Fibroblast of skin of back (primary cell): ENCODE measurements around the gene CLDN20.

ENCODE experiments used
- DNase-seq: peaks from one replicate; pipeline ENCODE4 v3.0.0-alpha.2; 2013

Gene CLDN20

DNA sequence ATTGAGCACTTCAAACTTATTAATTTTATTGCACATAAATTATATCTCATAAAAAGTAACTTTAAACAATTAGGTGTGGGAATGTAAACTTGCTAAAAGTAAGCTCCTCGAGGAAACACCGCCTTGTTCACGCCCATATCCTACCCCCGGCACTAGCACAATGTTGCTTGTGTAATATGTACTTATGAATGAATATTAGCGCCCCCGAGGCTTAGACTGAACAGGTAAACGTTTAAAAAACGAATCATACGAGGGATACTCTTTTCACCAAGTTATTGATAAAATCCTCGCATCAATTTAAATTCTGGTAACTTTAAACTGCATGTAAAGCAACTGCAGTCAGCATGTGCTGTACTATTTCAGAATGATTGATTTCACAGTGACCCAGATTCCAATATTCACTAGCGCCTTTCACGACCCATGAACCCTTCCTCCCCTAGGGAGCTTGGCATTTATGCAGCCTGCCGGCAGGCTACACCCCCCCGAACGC lies 49.8 kb downstream of the CLDN20 start:
- no peak for DNase-seq

DNA sequence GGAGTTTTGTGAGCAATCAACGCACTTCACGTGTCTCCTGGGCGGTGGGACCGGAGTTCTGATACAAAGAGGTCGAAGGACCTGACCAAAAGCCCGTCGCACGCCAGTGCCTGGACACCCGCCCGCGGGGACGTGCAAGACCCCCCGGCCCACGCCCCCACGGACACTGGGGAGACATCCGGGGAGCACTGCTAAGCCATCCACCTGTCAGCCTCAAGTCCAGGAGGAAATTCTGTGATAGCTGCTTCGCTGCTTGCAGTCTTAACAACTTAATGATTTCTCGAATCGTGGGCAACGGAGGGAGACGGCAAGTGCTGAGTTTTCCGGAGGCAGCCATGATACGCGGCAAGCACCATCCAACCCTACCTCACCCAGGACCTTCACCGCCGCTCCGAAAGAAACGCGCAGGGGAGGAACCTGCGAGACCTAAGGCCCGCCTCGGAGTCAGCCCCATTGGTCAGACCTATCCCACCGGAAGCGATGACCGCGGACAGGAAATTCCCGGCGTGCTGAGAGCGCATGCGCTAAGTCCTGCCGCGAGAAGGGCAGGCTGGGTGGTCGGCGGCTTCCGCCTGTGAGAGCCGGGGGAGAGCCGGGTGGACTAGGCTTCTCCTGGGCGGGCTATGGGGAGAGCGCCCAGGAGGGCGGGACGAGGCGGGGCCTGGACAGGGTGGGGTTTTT lies 50.4 kb downstream of the CLDN20 start, which contains the start of gene TFB1M:
Gene TFB1M, minus strand, starts transcription at position 393 of the 681 bp plus-strand sequence. Its CDS starts 56 bp downstream, at position 337.
- peak; percentile 98 for DNase-seq

DNA sequence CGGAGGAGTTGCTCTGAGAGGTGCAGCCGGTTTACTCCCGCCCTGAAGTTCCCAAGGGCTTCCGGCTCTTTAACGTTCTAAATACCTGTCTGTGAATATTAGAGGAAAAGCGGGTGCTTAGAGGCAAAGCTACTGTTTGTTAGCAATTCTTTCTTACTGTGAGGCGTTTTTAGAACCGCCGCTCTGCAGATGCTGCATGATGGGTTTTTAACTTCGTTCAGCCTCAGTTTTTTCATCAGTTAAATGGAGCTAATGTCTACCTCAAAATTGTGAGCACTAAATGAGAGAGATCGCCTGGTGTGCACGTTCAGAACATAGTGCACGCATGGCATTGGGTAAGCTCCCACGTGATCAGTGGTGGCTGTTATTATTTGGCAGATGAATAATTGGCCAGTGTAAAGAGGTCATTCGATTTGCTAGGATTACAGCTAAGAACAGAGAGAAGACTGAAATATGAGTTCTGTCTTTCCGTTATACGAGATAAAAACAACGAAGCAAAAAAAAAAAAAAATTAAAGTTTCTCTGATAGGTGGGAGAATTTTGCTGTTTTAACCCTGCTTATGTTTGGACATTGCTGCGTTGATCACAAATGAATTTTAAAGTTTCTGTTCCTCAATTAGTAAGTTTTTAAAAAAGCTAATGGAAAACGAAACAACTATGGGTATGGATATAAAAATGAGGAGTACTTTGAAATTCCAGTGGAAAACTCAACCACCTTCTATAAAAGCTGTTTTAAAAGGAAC lies 51.1 kb downstream of the CLDN20 start:
- peak; percentile 91 for DNase-seq

DNA sequence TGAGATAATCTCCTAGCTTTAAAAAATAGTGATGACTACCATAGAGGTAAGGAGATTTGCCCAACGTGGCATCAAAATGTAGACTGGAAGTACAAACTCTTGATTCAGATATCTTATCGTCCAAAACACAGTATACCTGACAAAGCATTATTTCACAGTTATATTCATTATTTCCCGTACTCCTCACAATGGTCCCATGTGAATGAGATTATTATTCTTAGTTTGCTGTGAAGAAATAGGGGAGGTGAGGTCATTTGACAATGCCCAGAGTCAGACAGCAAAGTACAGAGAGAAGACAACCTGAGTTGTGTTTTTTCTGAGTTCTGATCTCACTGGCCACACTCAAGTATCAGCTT lies 51.7 kb downstream of the CLDN20 start:
- DNase-seq = no peak

DNA sequence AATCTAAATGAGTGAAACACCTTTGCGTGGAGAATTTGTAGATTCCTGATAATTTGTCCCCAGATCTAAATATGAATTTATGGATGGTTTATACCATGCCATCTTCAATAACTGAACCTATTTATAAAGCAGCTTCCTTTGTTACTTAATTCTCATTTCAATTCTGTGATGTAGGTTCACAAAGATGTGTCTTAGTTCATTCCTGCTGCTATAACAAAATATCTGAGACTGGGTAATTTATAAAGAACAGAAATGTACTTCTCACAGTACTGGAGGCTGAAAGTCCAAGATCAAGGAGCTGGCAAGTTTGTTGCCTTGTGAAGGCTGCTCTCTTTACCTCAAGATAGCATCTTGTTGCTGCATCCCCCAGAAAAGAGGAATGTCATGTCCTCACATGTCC lies 52.6 kb downstream of the CLDN20 start:
- no peak for DNase-seq

DNA sequence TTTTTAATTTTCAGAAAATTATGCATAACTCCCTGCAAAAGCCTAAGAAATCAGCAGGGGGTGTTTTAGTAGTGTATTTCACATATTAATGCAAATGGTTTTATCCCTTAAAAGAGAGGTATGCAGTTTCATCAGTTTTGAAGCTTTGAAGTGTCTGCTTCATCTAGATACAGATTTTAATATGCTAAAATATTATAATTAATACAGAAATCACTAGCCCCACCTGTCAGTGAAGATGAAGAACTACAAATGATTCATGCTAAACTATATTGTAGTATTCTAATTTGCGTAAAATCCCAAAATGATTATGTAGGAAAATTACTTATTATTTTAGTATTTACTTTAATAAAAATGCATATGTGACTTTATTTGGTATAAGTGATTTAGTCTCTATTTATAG lies 53.4 kb downstream of the CLDN20 start:
- peak; percentile 19 for DNase-seq

DNA sequence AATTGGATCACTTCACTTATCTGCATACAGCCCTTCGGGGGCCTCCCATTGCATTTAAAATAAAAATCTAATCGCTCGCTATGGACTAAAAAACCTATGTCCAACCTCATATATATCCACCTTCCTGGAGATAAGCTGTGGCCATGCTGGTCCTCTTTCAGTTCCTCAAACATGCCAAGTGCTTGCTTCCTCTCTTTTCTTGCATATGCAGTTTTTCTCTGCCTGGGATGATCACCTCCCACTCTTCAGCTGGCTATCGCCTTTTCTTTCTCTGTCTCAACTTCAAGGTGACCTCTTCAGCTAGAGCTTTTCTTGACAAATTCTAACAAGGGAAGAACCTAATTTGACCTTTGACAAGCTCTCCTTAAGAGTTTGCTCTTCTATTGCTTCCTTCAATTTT lies 56.1 kb downstream of the CLDN20 start:
- no peak for DNase-seq

DNA sequence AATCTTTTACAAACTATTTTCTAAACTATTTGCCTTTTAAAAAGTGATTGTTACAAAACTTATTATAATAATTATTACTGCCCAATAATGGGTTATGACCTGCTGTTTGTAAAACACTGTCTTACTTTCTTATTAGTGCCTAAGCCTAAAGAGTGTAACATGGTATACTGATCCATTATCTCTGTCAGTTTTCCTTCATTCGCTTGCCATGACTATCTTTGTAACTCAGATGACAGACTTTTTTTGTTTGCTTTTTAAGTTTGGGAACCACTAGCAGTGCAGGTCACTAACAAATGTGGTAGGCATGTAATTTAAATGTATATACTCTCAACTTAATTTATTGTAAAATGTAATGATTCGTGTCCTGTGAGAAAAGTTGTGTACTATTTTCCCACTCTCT lies 60.4 kb downstream of the CLDN20 start:
- DNase-seq = no peak

DNA sequence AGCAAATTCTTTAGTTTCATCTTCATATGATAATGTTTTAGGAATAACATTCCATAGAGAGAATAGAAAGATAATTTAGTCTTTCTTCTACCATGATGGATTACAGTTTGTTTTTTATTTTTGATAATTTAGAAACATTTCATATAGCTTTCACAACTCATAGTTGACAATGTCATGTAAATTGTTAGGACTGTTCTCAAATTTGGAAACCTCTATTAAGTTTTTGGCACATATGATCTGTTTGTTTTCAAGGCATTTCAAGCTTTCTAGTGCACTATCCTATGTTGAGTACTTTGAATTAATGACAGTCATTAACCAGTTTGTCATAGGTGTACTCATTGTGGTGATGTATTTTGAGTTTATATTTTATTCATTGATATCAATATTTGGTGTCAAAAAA lies 61.2 kb downstream of the CLDN20 start:
- no peak for DNase-seq

DNA sequence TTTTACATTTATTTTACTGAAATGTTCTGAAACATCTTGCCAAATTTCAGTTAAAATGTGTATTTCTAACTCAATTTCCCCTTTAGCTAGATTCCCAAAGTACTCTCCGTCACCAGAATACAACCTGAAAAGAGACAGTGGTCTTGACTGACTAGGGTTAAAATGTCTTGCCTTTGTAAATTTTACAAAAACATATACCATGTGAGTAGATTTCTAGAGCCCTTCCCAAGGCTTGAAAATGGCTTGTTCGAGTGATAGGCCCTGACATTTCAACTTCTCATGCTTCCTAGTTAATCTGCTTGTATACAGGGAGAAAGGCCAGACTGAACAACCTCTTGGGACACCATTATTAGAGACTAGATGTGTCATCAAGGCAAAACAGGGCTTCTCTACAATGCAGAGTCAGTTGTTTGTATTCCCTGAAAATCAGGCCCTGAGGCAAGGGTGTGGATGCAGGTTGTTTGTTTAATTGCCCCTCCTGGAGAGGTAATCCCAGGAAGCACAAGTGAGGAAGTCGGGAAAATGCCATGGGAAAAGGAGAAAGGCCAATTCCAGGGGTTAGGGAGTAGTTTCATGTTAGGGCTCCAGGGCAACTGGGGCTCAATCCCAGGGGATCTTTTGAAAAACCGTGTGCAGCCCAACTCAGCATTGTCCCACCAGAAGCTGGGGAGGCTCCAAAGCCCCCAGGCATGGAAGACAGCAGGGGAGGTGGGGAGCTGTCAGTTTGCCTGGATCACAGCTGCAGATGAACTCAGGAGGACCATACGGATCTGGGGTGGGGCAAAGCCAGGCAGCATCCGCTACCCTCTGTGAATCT lies 62.1 kb downstream of the CLDN20 start:
- DNase-seq = no peak
